HepG2 (cell line): ENCODE data around the gene CMTM1. TPM values are rescaled to one million over a fixed set of nuclear protein-coding genes. Genes with fewer than 3 reads are reported as not detected.

Source experiments
- ATAC-seq: fragments of 200-7000 bp; cut with Tn5 transposase; 3 replicates; pipeline ENCODE4 v1.9.1; 2020; ENCODE audit warnings: mild to moderate bottlenecking, moderate library complexity
- BruUV-seq: library from RNA; stranded (reverse); fragments of 400-500 nt; replicated peaks from 2 replicates; lab custom pipeline; 2021; lab: Mats Ljungman, UMichigan
- CTCF ChIA-PET: fragments of 300-600 bp; formaldehyde crosslinking; extraction: SDS; loops from one replicate; lab custom pipeline; 2021; ENCODE audit warnings: low total read pairs, inconsistent platforms, low intra/inter-chr PET ratio; lab: Yijun Ruan, JAX
- POLR2A ChIA-PET: fragments of 350-600 bp; sonication (Branson Sonifier 250); formaldehyde crosslinking; loops from one replicate; lab custom pipeline; 2020; ENCODE audit warnings: antibody characterized with exemption, inconsistent platforms; lab: Yijun Ruan, JAX
- DNase-seq: peaks from one replicate; pipeline ENCODE4 v3.0.0-alpha.2; 2015; ENCODE audit warnings: low spot score
- FAIRE-seq: peaks from 3 replicates; lab custom pipeline; 2011; peaks lifted over from hg19 to GRCh38; lab: Jason Lieb, UNC
- H2AFZ ChIP-seq: one replicate; pipeline ENCODE4 v1.6.1; 2011; ENCODE audit warnings: low read length, inconsistent platforms
- H3K27ac ChIP-seq: fragments of 300-600 bp; 3 replicates; pipeline ENCODE4 v1.8.0; 2011; ENCODE audit warnings: mixed run types, mild to moderate bottlenecking, mixed read lengths, low read length, inconsistent platforms; ENCODE audit not compliant: insufficient read depth; ENCODE audit errors: extremely low read length
- H3K27me3 ChIP-seq, 2 experiments: fragments of 200-600 bp in 1 of 2; 2 replicates in 1 of 2; 3 replicates in 1 of 2; pipeline versions ENCODE4 v1.6.0 to v1.8.0; 2011; ENCODE audit warnings: low read length in 2 of 2, mild to moderate bottlenecking in 2 of 2, moderate library complexity in 2 of 2, inconsistent platforms in 1 of 2; ENCODE audit not compliant: insufficient read depth in 2 of 2, control insufficient read depth in 1 of 2
- H3K36me3 ChIP-seq, 2 experiments: fragments of 200-600 bp in 1 of 2; replicated peaks in 1 of 2; 2 replicates in 1 of 2; 3 replicates in 1 of 2; pipeline versions ENCODE4 v1.5.1 to v1.8.0; 2011; ENCODE audit warnings: low read length in 2 of 2, inconsistent platforms in 1 of 2; ENCODE audit not compliant: insufficient read depth in 2 of 2, control insufficient read depth in 1 of 2
- H3K4me1 ChIP-seq: 2 replicates; pipeline ENCODE4 v1.5.1; 2012; ENCODE audit warnings: low read length, inconsistent platforms; ENCODE audit not compliant: insufficient read depth
- H3K4me2 ChIP-seq: 2 replicates; pipeline ENCODE4 v1.6.0; 2011; ENCODE audit warnings: low read depth, low read length, inconsistent platforms
- H3K4me3 ChIP-seq, 3 experiments: fragments of 200-600 bp in 1 of 3; sonication (generic), shearing (Covaris generic) in 1 of 3; replicated peaks in 1 of 3; 2 replicates each; pipeline ENCODE4 v1.5.1; 2011 to 2016; ENCODE audit warnings: low read length in 3 of 3, inconsistent platforms in 2 of 3, low read depth in 2 of 3, mild to moderate bottlenecking in 2 of 3, control low read depth in 1 of 3, mixed read lengths in 1 of 3; ENCODE audit not compliant: insufficient read depth in 1 of 3
- H3K79me2 ChIP-seq: one replicate; pipeline ENCODE4 v1.6.1; 2011; ENCODE audit warnings: low read length, inconsistent platforms; ENCODE audit not compliant: insufficient read depth
- H3K9ac ChIP-seq: 2 replicates; pipeline ENCODE4 v1.6.0; 2011; ENCODE audit warnings: mild to moderate bottlenecking, low read depth, low read length, inconsistent platforms; ENCODE audit not compliant: insufficient read depth
- H3K9me3 ChIP-seq: 2 replicates; pipeline ENCODE4 v1.5.1; 2012; ENCODE audit warnings: mild to moderate bottlenecking, low read length
- H4K20me1 ChIP-seq: 2 replicates; pipeline ENCODE4 v1.6.0; 2011; ENCODE audit warnings: inconsistent platforms, mild to moderate bottlenecking, low read length, moderate library complexity; ENCODE audit not compliant: insufficient read depth
- EED ChIP-seq: sonication (generic); formaldehyde crosslinking; IDR thresholded peaks from 2 replicates; pipeline ENCODE4 v1.5.0; 2020; ENCODE audit warnings: mild to moderate bottlenecking, missing genetic modification reagents
- HNRNPK ChIP-seq: fragments of 200-400 bp; formaldehyde crosslinking; IDR thresholded peaks from 2 replicates; pipeline ENCODE4 v1.6.1; 2018; ENCODE audit warnings: low read length, low read depth, moderate library complexity, mild to moderate bottlenecking; ENCODE audit not compliant: poor library complexity, severe bottlenecking
- IRF9 ChIP-seq: sonication (generic); formaldehyde crosslinking; IDR thresholded peaks from 2 replicates; pipeline ENCODE4 v1.8.0; 2022; ENCODE audit warnings: missing genetic modification reagents, mild to moderate bottlenecking, borderline replicate concordance
- KMT2B ChIP-seq: IDR thresholded peaks from 2 replicates; pipeline ENCODE4 v1.6.1; 2016; ENCODE audit warnings: missing genetic modification reagents, missing compliant biosample characterization
- NAIF1 ChIP-seq: sonication (generic); formaldehyde crosslinking; IDR thresholded peaks from 2 replicates; pipeline ENCODE4 v1.5.0; 2020; ENCODE audit warnings: mild to moderate bottlenecking, missing genetic modification reagents, borderline replicate concordance
- RFX3 ChIP-seq: IDR thresholded peaks from 2 replicates; pipeline ENCODE4 v1.6.1; 2016; ENCODE audit warnings: missing biosample characterization, missing genetic modification reagents
- SMC3 ChIP-seq: IDR thresholded peaks from 2 replicates; pipeline ENCODE4 v1.6.1; 2011; ENCODE audit warnings: low read length, improper control_type of control experiment
- ZBTB42 ChIP-seq: sonication (generic); formaldehyde crosslinking; IDR thresholded peaks from 2 replicates; pipeline ENCODE4 v1.5.0; 2020; ENCODE audit warnings: mild to moderate bottlenecking, missing genetic modification reagents
- ZNF557 ChIP-seq: sonication (generic); formaldehyde crosslinking; IDR thresholded peaks from 2 replicates; pipeline ENCODE4 v1.4.0; 2020; ENCODE audit warnings: missing genetic modification reagents
- ZNF614 ChIP-seq: IDR thresholded peaks from 2 replicates; pipeline ENCODE4 v1.6.1; 2018; ENCODE audit warnings: missing biosample characterization, missing genetic modification reagents, inconsistent platforms, borderline replicate concordance
- ZNF770 ChIP-seq: sonication (generic); formaldehyde crosslinking; IDR thresholded peaks from 2 replicates; pipeline ENCODE4 v1.5.0; 2020; ENCODE audit warnings: mild to moderate bottlenecking, missing genetic modification reagents
- WGBS: methylation state at CpG from one replicate; pipeline ENCODE4 v1.1.6; 2017; ENCODE audit warnings: low lambda C conversion rate; 5-methylcytosine and 5-hydroxymethylcytosine counted together
- in situ Hi-C: cut with HindIII; loops from 2 replicates; pipeline ENCODE4 v1.10.0; 2017; ENCODE audit warnings: low pct_unique_long_range_greater_than_20kb; ENCODE audit not compliant: extremely low pct_ligation_motif_present
- intact Hi-C: fragments of 100-400 bp; cut with micrococcal nuclease; formaldehyde crosslinking; loops from one replicate; pipeline ENCODE4 v1.10.0; 2022; ENCODE audit not compliant: unreplicated experiment
- polyA plus RNA-seq, 8 experiments: library from polyadenylated mRNA; depleted of rRNA in 3 of 8; stranded (reverse) in 7 of 8; unstranded in 1 of 8; fragments of >200 nt; fragmentation: Illumina TruSeq in 4 of 8; extraction: Trizol in 4 of 8; gene quantifications; 2 replicates each; pipeline versions ENCODE4 v1.2.1 to v1.2.3, GENCODE V29; 2011 to 2016; ENCODE audit warnings: low read depth in 4 of 8, missing spikeins in 1 of 8, mixed read lengths in 1 of 8; ENCODE audit not compliant: insufficient read depth in 1 of 8
- total RNA-seq, 5 experiments: library from RNA; depleted of rRNA; stranded (reverse); fragments of >200 nt; fragmentation: Illumina TruSeq; extraction: Trizol; gene quantifications; 2 replicates each; pipeline ENCODE4 v1.2.3, GENCODE V29; 2016; ENCODE audit warnings: low read depth in 1 of 5
- TF ChIP-seq, protein P1 (sequence below): sonication (generic); formaldehyde crosslinking; IDR thresholded peaks from 2 replicates; pipeline ENCODE4 v1.9.0; 2022; ENCODE audit warnings: missing genetic modification reagents, mild to moderate bottlenecking, borderline replicate concordance
- TF ChIP-seq, protein P2 (sequence below): sonication (generic); formaldehyde crosslinking; IDR thresholded peaks from 2 replicates; pipeline ENCODE4 v1.5.1; 2020; ENCODE audit warnings: mild to moderate bottlenecking, missing genetic modification reagents, moderate library complexity

CMTM1 gene
- total and polyA plus RNA-seq, 2 of the 13 experiments (the other 11 are each of a cell fraction or from before 2014, with no cell fraction given), result 1.7 to 2.9 TPM

GRCh38 chr16:66588981-66589713, 22.9 kb downstream of the CMTM1 start:
- in situ Hi-C loops (loop anchor here (5.0 kb wide), 1 partner anchor 182 kb away; no protein-coding TSS in a partner anchor), intact Hi-C loops (loop anchor here (2.0 to 5.0 kb wide), 2 partner anchors 110 to 182 kb away; no protein-coding TSS in a partner anchor)
- DNase-seq (peak; percentile 55), ATAC-seq (peak; percentile 95), FAIRE-seq (no peak)
- Histone ChIP-seq H3K27ac (no peak overlapping the region), H3K36me3 (no peaks in the 10 kb centered on the region), H3K9ac (no peak overlapping the region), H3K27me3 (peaks cover 3 to 28% of the 10 kb centered on the region in 2 experiments; a peak in 4 of 5 replicates), H2AFZ (no peak overlapping the region), H3K4me2 (no peak overlapping the region), H3K79me2 (no peaks in the 10 kb centered on the region), H3K9me3 (no peaks in the 10 kb centered on the region), H3K4me1 (peaks cover 9% of the 10 kb centered on the region; the same call in 1 of the 2 replicates), H3K4me3 (no peak overlapping the region), H4K20me1 (no peaks in the 10 kb centered on the region)
- CTCF ChIA-PET, result interaction anchor here (1.3 kb wide), 1 partner anchor 183 kb away, joined by 6 read pairs; no protein-coding TSS in a partner anchor
- POLR2A ChIA-PET, result interaction anchor here (1.0 to 1.6 kb wide), 3 partner anchors 15 to 234 kb away, joined by 3 to 4 read pairs (median 3); partner anchors contain the start of genes CKLF and CMTM3
- 62% methylated on average over 7 of the region's 8 CpGs for WGBS
- no TSS peak for BruUV-seq
- TF ChIP-seq, protein P1, sequence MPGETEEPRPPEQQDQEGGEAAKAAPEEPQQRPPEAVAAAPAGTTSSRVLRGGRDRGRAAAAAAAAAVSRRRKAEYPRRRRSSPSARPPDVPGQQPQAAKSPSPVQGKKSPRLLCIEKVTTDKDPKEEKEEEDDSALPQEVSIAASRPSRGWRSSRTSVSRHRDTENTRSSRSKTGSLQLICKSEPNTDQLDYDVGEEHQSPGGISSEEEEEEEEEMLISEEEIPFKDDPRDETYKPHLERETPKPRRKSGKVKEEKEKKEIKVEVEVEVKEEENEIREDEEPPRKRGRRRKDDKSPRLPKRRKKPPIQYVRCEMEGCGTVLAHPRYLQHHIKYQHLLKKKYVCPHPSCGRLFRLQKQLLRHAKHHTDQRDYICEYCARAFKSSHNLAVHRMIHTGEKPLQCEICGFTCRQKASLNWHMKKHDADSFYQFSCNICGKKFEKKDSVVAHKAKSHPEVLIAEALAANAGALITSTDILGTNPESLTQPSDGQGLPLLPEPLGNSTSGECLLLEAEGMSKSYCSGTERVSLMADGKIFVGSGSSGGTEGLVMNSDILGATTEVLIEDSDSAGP, result peak; percentile 37
- TF ChIP-seq SMC3 (peak; percentile 79), ZBTB42 (CRISPR knock-in tag) (no peak), KMT2B (0 out of 2 replicates have a peak, but pooled peaks have one; percentile 35), HNRNPK (no peak), ZNF770 (0 out of 2 replicates have a peak, but pooled peaks have one; percentile 32), EED (0 out of 2 replicates have a peak, but pooled peaks have one; percentile 39), ZNF557 (no peak), NAIF1 (CRISPR knock-in tag) (0 out of 2 replicates have a peak, but pooled peaks have one; percentile 9), ZNF614 (CRISPR knock-in tag) (0 out of 2 replicates have a peak, but pooled peaks have one; percentile 26), IRF9 (CRISPR knock-in tag) (0 out of 2 replicates have a peak, but pooled peaks have one; percentile 35), RFX3 (no peak)
- TF ChIP-seq, protein P2, sequence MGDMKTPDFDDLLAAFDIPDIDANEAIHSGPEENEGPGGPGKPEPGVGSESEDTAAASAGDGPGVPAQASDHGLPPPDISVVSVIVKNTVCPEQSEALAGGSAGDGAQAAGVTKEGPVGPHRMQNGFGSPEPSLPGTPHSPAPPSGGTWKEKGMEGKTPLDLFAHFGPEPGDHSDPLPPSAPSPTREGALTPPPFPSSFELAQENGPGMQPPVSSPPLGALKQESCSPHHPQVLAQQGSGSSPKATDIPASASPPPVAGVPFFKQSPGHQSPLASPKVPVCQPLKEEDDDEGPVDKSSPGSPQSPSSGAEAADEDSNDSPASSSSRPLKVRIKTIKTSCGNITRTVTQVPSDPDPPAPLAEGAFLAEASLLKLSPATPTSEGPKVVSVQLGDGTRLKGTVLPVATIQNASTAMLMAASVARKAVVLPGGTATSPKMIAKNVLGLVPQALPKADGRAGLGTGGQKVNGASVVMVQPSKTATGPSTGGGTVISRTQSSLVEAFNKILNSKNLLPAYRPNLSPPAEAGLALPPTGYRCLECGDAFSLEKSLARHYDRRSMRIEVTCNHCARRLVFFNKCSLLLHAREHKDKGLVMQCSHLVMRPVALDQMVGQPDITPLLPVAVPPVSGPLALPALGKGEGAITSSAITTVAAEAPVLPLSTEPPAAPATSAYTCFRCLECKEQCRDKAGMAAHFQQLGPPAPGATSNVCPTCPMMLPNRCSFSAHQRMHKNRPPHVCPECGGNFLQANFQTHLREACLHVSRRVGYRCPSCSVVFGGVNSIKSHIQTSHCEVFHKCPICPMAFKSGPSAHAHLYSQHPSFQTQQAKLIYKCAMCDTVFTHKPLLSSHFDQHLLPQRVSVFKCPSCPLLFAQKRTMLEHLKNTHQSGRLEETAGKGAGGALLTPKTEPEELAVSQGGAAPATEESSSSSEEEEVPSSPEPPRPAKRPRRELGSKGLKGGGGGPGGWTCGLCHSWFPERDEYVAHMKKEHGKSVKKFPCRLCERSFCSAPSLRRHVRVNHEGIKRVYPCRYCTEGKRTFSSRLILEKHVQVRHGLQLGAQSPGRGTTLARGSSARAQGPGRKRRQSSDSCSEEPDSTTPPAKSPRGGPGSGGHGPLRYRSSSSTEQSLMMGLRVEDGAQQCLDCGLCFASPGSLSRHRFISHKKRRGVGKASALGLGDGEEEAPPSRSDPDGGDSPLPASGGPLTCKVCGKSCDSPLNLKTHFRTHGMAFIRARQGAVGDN (CRISPR knock-in tag), result peak; percentile 32; the same call in 1 of the 2 replicates
